CD4-positive, alpha-beta T cell treated with Interleukin-1 beta for 1 hour (primary cell): Measurements from ENCODE around the gene PLPP7.
"Not testable (repeated sequence)": the region's sequence is repeated elsewhere in the genome, so short reads cannot be mapped to it uniquely, and the experiment has no call there.

Source experiments
- DNase-seq, 2 donors: peaks; one replicate each; pipeline ENCODE4 v3.0.0-alpha.2; 2020 to 2022

PLPP7 gene

GRCh38 chr9:131307974-131308373, 18.5 kb downstream of the PLPP7 start:
- no peak for DNase-seq

- DNase-seq: no peak
Observed at GRCh38 chr9:131308452-131308851, 18.9 kb downstream of the PLPP7 start.

GRCh38 chr9:131308906-131309529, 19.5 kb downstream of the PLPP7 start:
- no peak for DNase-seq

GRCh38 chr9:131309530-131310276, 20.2 kb downstream of the PLPP7 start:
- DNase-seq: no peak

GRCh38 chr9:131310833-131311554, 21.5 kb downstream of the PLPP7 start:
- peak; percentile 72 to 74 for DNase-seq

GRCh38 chr9:131312246-131312645, 22.7 kb downstream of the PLPP7 start:
- DNase-seq: no peak

- DNase-seq: no peak
Observed at GRCh38 chr9:131312822-131313770, 23.6 kb downstream of the PLPP7 start.

GRCh38 chr9:131318231-131319085, 28.9 kb downstream of the PLPP7 start:
- no peak for DNase-seq

GRCh38 chr9:131319486-131319885, 30.0 kb downstream of the PLPP7 start:
- no peak for DNase-seq

GRCh38 chr9:131320031-131320685, 30.6 kb downstream of the PLPP7 start:
- DNase-seq: no peak

- DNase-seq: no peak
Observed at GRCh38 chr9:131323629-131324028, 34.1 kb downstream of the PLPP7 start.

GRCh38 chr9:131324736-131325679, 35.5 kb downstream of the PLPP7 start:
- DNase-seq: no peak

GRCh38 chr9:131329241-131329641, 39.7 kb downstream of the PLPP7 start:
- DNase-seq: no peak

GRCh38 chr9:131330814-131331600, 41.5 kb downstream of the PLPP7 start:
- no peak for DNase-seq

- not testable (repeated sequence) for DNase-seq
Observed at GRCh38 chr9:131331996-131332395, 42.5 kb downstream of the PLPP7 start.

- no peak for DNase-seq
Observed at GRCh38 chr9:131333771-131334628, 44.5 kb downstream of the PLPP7 start.

- DNase-seq: no peak
Observed at GRCh38 chr9:131334629-131335367, 45.3 kb downstream of the PLPP7 start.
